GM12874 (cell line): ENCODE measurements around the gene GNG7.

Experiments
- CTCF ChIP-seq: IDR thresholded peaks from 2 replicates; pipeline ENCODE4 v1.5.1; 2011; ENCODE audit warnings: low read depth, mild to moderate bottlenecking, control low read depth, low read length, moderate library complexity; ENCODE audit not compliant: insufficient read depth

The GNG7 gene

GRCh38 chr19:2612619-2613249 lies 89.8 kb downstream of the GNG7 start:
- no peak for TF ChIP-seq CTCF

GRCh38 chr19:2611483-2612464 lies 90.7 kb downstream of the GNG7 start:
- TF ChIP-seq CTCF = peak; percentile 23; the same call in 1 of the 2 replicates

- TF ChIP-seq CTCF = peak; percentile 98
Measured at GRCh38 chr19:2610637-2611482, 91.6 kb downstream of the GNG7 start.

- no peak for TF ChIP-seq CTCF
Measured at GRCh38 chr19:2609389-2610116, 92.9 kb downstream of the GNG7 start.

- no peak for TF ChIP-seq CTCF
Measured at GRCh38 chr19:2608602-2608922, 93.9 kb downstream of the GNG7 start.

GRCh38 chr19:2607712-2608601 lies 94.5 kb downstream of the GNG7 start:
- TF ChIP-seq CTCF = no peak
